Measurements from ENCODE around the gene DAP.
A peak's percentile ranks its signal among the peaks of the same experiment; 100 is the strongest.
"Not testable (repeated sequence)": the region's sequence is repeated elsewhere in the genome, so short reads cannot be mapped to it uniquely, and the experiment has no call there.

DAP gene

GRCh38 chr5:10761185-10761932 lies at the start of gene DAP:
DAP (minus strand) TSS chr5:10761234; CDS start chr5:10761068, 166 bp downstream.
- peak; percentile 72 for DNase-seq (ENCODE audit: low spot score)

DNA sequence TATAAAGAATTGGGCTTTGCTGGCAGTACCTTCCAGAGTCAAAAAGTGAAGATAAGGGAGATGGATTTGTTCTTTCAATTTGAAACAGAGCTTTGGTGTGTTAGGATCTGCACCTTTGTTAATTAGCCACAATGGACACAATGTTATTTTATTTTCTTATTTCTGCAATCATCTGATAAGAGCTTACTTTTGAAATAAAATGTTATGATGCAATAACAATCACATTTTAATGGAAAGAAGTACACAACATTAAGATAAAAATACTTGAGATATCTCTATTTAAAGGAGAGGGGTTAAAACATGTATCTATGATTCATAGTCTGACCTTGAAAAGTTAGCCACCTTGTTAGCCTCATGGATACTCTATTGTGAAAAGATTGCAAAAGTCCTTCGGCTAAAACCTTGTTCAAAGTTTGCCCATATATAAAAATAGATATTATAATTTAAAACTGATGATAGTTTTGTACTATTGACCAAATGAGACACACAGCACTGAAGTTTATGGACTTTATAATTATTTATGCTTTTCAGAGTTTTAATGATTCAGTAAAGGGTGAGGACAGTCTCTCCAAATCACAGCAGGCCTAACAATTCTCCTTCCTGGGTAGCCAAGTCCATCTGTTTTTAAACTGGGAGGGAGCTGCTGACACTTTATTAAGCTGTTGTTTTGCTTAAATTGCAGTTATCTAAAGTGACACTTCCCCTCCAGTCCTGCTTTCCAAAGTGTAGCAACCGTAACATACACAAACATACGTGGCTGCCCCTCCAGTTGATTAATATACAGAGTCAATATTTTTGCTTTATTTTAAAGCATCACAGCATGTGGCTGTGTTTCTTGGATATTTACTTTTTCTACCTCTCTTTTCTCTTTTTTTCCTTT lies 47.6 kb upstream of the DAP start:
- DNase-seq (ENCODE audit: low spot score) = no peak

DNA sequence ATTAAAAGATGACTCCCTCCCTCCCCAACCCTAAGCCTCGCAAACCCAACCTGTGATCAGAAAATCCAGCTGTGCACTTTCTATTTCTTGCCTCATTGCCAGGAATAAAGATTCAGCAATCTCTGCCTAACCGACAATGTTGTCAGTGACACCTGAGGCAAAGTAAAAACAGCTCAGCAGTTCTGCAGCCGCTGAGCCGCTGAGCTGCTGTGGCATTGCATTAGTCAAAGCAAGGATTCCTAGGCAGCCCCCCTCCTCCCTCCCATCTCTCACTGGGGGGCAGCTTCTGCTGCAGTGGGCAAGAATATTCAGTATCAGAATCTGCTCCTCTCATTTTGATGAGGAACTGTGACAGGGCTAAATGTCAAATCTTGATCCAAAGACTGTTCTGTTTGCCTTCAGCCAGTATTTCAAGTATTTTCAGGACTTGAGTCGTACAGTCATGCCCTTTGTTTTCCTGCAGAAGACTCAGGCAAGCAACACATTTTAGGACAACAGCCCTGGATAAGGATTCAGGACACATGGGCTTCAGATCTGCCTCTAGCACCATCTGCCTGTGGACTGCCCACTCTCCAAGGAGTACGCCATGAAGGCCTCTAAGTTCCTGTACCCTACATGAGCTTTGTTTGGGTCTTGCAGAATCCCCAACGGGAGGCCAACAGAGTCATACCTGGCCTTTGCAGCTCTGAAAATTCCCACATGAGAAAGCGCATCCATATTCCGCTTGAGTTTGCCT lies 41.1 kb upstream of the DAP start:
- DNase-seq (ENCODE audit: low spot score) = no peak

GRCh38 chr5:10800852-10801251 lies 39.8 kb upstream of the DAP start:
- DNase-seq (ENCODE audit: low spot score) = no peak

DNA sequence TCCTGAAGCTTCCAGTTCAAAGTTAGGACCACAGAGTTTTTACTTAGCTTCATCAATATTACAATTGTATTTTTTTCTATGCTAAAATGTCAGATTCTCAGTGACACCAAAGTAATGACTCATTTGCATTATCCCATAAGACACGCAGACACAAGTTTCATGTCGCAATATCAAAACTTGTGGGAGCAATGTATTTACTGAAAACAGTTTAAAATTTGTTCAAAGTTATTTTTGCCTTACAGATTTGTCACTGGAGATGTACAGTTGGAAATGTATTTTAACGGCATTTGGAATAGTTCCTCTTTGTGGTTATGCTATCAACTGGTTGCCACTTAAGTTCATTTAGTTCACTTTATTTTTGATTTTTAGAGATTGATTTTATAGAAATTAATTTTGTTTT lies 36.2 kb upstream of the DAP start:
- DNase-seq (ENCODE audit: low spot score) = no peak

GRCh38 chr5:10793785-10794184 lies 32.8 kb upstream of the DAP start:
- no peak for DNase-seq (ENCODE audit: low spot score)

DNA sequence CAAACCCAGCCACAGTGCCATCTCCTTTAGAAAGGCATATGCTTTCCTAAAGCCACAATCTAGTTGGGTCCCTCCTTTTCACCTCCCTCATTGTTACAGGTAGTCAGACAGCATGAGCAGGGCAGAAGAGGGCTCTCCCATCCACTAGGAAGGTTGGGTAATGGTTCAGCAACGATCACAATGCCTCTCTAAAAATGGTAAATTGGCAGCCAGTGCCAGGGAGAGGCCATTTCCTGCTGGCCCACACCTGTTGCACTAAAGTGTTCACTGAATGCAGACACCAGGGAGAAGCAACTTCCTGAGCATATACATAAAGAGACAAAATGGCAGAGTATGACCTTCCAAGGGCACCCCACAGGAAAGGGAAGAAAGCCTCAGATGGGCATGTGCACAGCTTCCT lies 31.3 kb upstream of the DAP start:
- no peak for DNase-seq (ENCODE audit: low spot score)

GRCh38 chr5:10789726-10790125 lies 28.7 kb upstream of the DAP start:
- no peak for DNase-seq (ENCODE audit: low spot score)

DNA sequence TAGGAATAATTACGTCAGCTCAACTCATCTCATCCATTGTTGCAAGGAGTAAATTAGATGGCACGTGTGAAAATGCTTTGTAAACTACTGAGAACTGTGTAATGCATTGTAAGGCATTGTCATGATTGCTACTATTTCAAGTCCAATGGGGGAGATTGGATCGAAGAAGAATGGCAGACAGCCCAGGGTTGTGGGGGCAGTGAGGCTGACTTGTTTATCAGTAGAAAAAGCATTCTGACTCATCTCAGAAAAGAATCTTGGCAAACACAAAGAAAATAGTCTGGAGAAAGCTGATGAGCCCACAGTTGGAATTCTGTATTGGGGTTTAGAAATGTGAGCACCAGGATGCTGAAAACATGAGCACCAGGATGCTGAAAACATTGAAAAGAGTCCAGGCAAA lies 28.0 kb upstream of the DAP start:
- DNase-seq (ENCODE audit: low spot score) = no peak

GRCh38 chr5:10788358-10788757 lies 27.3 kb upstream of the DAP start:
- DNase-seq (ENCODE audit: low spot score) = no peak

DNA sequence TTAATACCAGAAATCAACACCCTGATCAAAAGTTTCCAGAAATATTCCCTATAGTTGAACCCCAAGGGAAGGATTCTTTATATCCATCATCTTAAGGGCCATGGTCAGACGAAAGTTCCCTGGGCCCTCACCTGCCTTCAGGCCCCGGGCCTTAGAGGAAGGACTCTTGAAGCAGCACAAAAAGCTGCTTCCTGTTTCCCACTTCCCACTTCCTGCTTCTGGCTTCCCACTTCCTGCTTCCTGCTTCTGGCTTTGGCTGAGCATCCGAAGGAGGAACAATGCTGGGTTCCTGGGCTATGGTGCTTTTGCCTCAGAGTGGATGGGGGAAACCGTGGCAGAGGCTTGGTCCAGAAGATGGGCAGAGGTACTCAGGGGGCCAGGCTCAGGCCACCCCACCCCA lies 25.8 kb upstream of the DAP start:
- no peak for DNase-seq (ENCODE audit: low spot score)

DNA sequence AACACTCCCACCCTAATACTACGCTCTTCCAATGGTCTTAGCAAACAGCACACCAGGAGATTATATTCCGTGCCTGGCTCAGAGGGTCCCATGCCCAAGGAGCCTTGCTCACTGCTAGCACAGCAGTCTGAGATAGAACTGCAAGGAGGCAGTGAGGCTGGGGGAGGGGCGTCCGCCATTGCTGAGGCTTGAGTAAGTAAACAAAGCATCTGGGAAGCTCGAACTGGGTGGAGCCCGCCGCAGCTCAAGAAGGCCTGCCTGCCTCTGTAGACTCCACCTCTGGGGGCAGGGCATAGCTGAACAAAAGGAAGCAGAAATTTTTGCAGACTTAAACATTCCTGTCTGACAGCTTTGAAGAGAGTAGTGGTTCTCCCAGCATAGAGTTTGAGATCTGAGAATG lies 19.2 kb upstream of the DAP start:
- DNase-seq (ENCODE audit: low spot score) = not testable (repeated sequence)

DNA sequence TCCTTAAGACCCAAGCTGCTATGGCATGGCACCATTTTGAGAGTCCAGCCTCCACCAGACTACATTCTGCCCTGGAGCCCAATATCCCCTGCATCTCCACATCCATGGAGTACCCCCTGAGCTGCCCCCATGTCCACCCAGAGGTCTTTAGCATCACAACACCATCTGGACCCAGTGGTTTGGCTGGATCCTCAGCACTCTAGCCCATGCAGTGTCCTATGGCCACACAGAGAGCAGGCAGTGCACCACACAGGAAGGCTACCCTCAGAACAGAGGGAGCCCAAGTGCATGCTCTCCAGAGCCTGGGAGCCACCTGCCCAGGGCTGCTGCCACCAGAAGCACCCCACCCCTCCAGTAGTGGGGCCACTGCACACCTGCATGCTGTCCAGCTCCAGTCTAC lies 18.6 kb upstream of the DAP start:
- no peak for DNase-seq (ENCODE audit: low spot score)

GRCh38 chr5:10778179-10778910 lies 17.3 kb upstream of the DAP start:
- no peak for DNase-seq (ENCODE audit: low spot score)

DNA sequence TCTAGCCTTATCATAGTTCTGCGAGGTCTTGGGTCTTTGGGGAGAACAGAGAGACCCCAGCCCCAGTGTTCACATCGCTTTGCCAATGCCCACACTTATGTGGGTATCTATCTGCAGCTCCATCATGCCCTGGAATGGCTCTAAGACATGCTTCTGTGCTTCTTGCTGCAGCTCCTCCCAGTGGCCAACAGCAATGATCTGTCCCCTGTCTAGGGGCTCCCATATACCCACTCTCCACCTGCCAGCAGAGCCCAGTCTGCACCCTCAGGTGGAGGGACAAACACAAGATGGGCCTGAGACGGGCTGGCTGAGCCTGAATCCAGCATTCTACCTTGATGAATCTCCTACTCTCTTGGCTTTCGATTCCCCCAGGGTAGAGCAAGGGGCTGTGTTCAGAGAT lies 14.6 kb upstream of the DAP start:
- DNase-seq (ENCODE audit: low spot score) = no peak

GRCh38 chr5:10772901-10773585 lies 12.0 kb upstream of the DAP start:
- no peak for DNase-seq (ENCODE audit: low spot score)

- DNase-seq (ENCODE audit: low spot score) = no peak
Measured at GRCh38 chr5:10768328-10768899, 7.4 kb upstream of the DAP start.

- DNase-seq (ENCODE audit: low spot score) = no peak
Measured at GRCh38 chr5:10762776-10763500, 1.9 kb upstream of the DAP start.

GRCh38 chr5:10761933-10762775 lies 1.1 kb upstream of the DAP start:
- DNase-seq (ENCODE audit: low spot score) = peak; percentile 35

DNA sequence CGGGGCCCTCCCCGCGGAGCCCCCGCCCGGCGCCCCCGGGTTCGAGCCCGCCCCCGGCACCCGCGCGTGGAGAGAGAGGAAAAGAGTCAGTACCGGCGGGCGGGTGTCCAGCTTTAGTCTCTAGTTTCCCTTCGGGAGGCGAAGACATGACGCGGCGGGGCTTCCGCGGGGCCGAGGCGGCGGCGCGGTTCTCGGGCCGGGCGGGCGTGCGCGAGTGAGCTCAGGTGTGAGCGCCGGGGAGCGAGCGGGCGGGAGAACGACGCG lies 181 bp downstream of the DAP start:
- no peak for DNase-seq (ENCODE audit: low spot score)
